Left ventricle myocardium superior (tissue), 1 donor: ENCODE results near the gene ABCF2. TPM values are rescaled to one million over a fixed set of nuclear protein-coding genes. Genes with fewer than 3 reads are reported as not detected.

Source experiments
- ATAC-seq: fragments of 200-7000 bp; cut with Tn5 transposase; one replicate; pipeline ENCODE4 v1.9.1; 2020; ENCODE audit warnings: mild to moderate bottlenecking, moderate library complexity
- DNase-seq: peaks from one replicate; pipeline ENCODE4 v3.0.0-alpha.2; 2020
- intact Hi-C: fragments of 100-400 bp; cut with micrococcal nuclease; formaldehyde crosslinking; loops from one replicate; pipeline ENCODE4 v1.11.0; 2022
- total RNA-seq: library from RNA; stranded (reverse); fragmentation: NEBNext Ultra II Directional; extraction: Animal tissue kit (Norgen Biotek cat#: 25700); gene quantifications from one replicate; pipeline ENCODE4 v1.2.1, GENCODE V29; 2021
- donor health status: DM: no; HTN: yes; CAD: no; lungs with severe emphysema.

Gene ABCF2
- total RNA-seq, 1 donor from 2014 or later, result 27.6 TPM

- DNase-seq (peak; percentile 95), ATAC-seq (peak; percentile 95)
- intact Hi-C loops, result no loop called here
Measured at GRCh38 chr7:151232091-151232916, 5.3 kb upstream of the ABCF2 start, which contains the start of gene CHPF2. CHPF2 (plus strand) TSS chr7:151232483; CDS start chr7:151234012, 1,529 bp downstream.

GRCh38 chr7:151231080-151231479 lies 4.1 kb upstream of the ABCF2 start:
- intact Hi-C loops, result no loop called here
- DNase-seq (no peak), ATAC-seq (no peak)

- ATAC-seq (no peak), DNase-seq (no peak)
- intact Hi-C loops, result no loop called here
Measured at GRCh38 chr7:151229249-151229648, 2.2 kb upstream of the ABCF2 start.

- no peak for ATAC-seq
- no peak for DNase-seq
- intact Hi-C loops, result no loop called here
Measured at GRCh38 chr7:151228024-151228866, 1.2 kb upstream of the ABCF2 start.

- DNase-seq (no peak), ATAC-seq (no peak)
- intact Hi-C loops, result no loop called here
Measured at GRCh38 chr7:151226560-151226874, 488 bp downstream of the ABCF2 start.

GRCh38 chr7:151225948-151226510 lies 976 bp downstream of the ABCF2 start:
- ATAC-seq (no peak), DNase-seq (no peak)
- intact Hi-C loops, result no loop called here

GRCh38 chr7:151223728-151224127 lies 3.3 kb downstream of the ABCF2 start:
- intact Hi-C loops, result no loop called here
- DNase-seq, result no peak
- no peak for ATAC-seq

GRCh38 chr7:151218170-151218569 lies 8.8 kb downstream of the ABCF2 start:
- intact Hi-C loops, result no loop called here
- DNase-seq, result no peak
- ATAC-seq, result no peak

GRCh38 chr7:151215396-151215795 lies 11.6 kb downstream of the ABCF2 start:
- intact Hi-C loops, result no loop called here
- ATAC-seq, result no peak

GRCh38 chr7:151213826-151214225 lies 13.2 kb downstream of the ABCF2 start:
- ATAC-seq, result no peak
- no peak for DNase-seq
- intact Hi-C loops, result no loop called here

More at GRCh38 chr7:151215396-151215795, 11.6 kb downstream of the ABCF2 start:
- DNase-seq, result no peak

- ATAC-seq (no peak), DNase-seq (no peak)
- intact Hi-C loops, result no loop called here
Measured at GRCh38 chr7:151212626-151213025, 14.4 kb downstream of the ABCF2 start.

GRCh38 chr7:151211155-151211772 lies 15.7 kb downstream of the ABCF2 start:
- ATAC-seq (no peak), DNase-seq (no peak)
- intact Hi-C loops, result no loop called here

- DNase-seq (no peak), ATAC-seq (no peak)
- intact Hi-C loops, result no loop called here
Measured at GRCh38 chr7:151210087-151210854, 16.7 kb downstream of the ABCF2 start, which contains the start of gene H2BK1. H2BK1 (minus strand) TSS chr7:151210488; CDS start chr7:151210318, 170 bp downstream.

GRCh38 chr7:151209588-151209987 lies 17.4 kb downstream of the ABCF2 start:
- no peak for DNase-seq
- no peak for ATAC-seq
- intact Hi-C loops, result no loop called here

GRCh38 chr7:151208253-151208862 lies 18.6 kb downstream of the ABCF2 start:
- DNase-seq (no peak), ATAC-seq (no peak)
- intact Hi-C loops, result no loop called here

- DNase-seq (no peak), ATAC-seq (no peak)
- intact Hi-C loops, result no loop called here
Measured at GRCh38 chr7:151207804-151208203, 19.2 kb downstream of the ABCF2 start.

- DNase-seq (no peak), ATAC-seq (no peak)
- intact Hi-C loops, result no loop called here
Measured at GRCh38 chr7:151207315-151207714, 19.7 kb downstream of the ABCF2 start.

GRCh38 chr7:151206914-151207313 lies 20.1 kb downstream of the ABCF2 start:
- DNase-seq, result no peak
- no peak for ATAC-seq
- intact Hi-C loops, result no loop called here
